BLaER1 treated with 17β-estradiol and CSF1 and Interleukin-3, amounts not matched to agents 10 nM and 100 nM (cell line): ENCODE measurements around the gene DOK6.

ENCODE experiments used
- H3K27ac ChIP-seq, 11 experiments: shearing (Covaris generic); formaldehyde crosslinking; 2 replicates each; pipeline ENCODE4 v1.8.1; 2022
- H3K27me3 ChIP-seq, 11 experiments: shearing (Covaris generic); formaldehyde crosslinking; 2 replicates each; pipeline ENCODE4 v1.8.1; 2022
- H3K36me3 ChIP-seq, 11 experiments: shearing (Covaris generic); formaldehyde crosslinking; 2 replicates each; pipeline ENCODE4 v1.8.1; 2022
- H3K4me1 ChIP-seq, 10 experiments: shearing (Covaris generic); formaldehyde crosslinking; 2 replicates each; pipeline ENCODE4 v1.8.1; 2022
- H3K4me2 ChIP-seq, 11 experiments: shearing (Covaris generic); formaldehyde crosslinking; 2 replicates each; pipeline ENCODE4 v1.8.1; 2022
- H3K4me3 ChIP-seq, 10 experiments: shearing (Covaris generic); formaldehyde crosslinking; 2 replicates each; pipeline ENCODE4 v1.8.1; 2022
- H3K9ac ChIP-seq, 11 experiments: shearing (Covaris generic); formaldehyde crosslinking; 2 replicates each; pipeline ENCODE4 v1.8.1; 2022
- H3K9me3 ChIP-seq, 11 experiments: shearing (Covaris generic); formaldehyde crosslinking; replicated peaks in 1 of 11; 2 replicates each; pipeline ENCODE4 v1.8.1; 2022
- H4K20me1 ChIP-seq, 11 experiments: shearing (Covaris generic); formaldehyde crosslinking; 2 replicates each; pipeline ENCODE4 v1.8.1; 2022
- Cebpa-rat ChIP-seq, 11 experiments: shearing (Covaris generic); IDR thresholded peaks; 2 replicates each; pipeline ENCODE4 v1.8.1; 2022

Gene DOK6

GRCh38 chr18:69586537-69586936 lies 185.8 kb downstream of the DOK6 start:
- Histone ChIP-seq H3K9ac (no peak overlapping the region), H3K27me3 (no peaks in the 10 kb centered on the region), H3K4me1 (peaks cover 0 to 3% (median 0%) of the 10 kb centered on the region in 10 experiments; a peak in 2 of 20 replicates), H3K4me3 (no peak overlapping the region), H3K4me2 (no peak overlapping the region), H3K36me3 (no peaks in the 10 kb centered on the region), H4K20me1 (no peaks in the 10 kb centered on the region), H3K27ac (no peak overlapping the region; a peak in 1 of 22 replicates), H3K9me3 (no peaks in the 10 kb centered on the region)
- no peak for TF ChIP-seq Cebpa-rat (IDR thresholded peaks at IDR 0.05)

- H3K36me3 ChIP-seq = no peaks in the 10 kb centered on the region
- no peaks in the 10 kb centered on the region for H3K4me1 ChIP-seq
- no peak overlapping the region for H3K4me2 ChIP-seq
- no peak for TF ChIP-seq Cebpa-rat (IDR thresholded peaks at IDR 0.05)
- no peaks in the 10 kb centered on the region for H4K20me1 ChIP-seq
- no peaks in the 10 kb centered on the region for H3K9me3 ChIP-seq
- H3K4me3 ChIP-seq = no peak overlapping the region
- no peak overlapping the region for H3K9ac ChIP-seq
- H3K27me3 ChIP-seq = no peaks in the 10 kb centered on the region
- H3K27ac ChIP-seq = no peak overlapping the region
Measured at GRCh38 chr18:69588301-69588700, 187.6 kb downstream of the DOK6 start.

- no peaks in the 10 kb centered on the region for H3K27me3 ChIP-seq
- no peaks in the 10 kb centered on the region for H3K9me3 ChIP-seq
Measured at GRCh38 chr18:69590150-69590549, 189.5 kb downstream of the DOK6 start.

GRCh38 chr18:69596345-69596744 lies 195.7 kb downstream of the DOK6 start:
- Histone ChIP-seq H3K27ac (no peak overlapping the region), H3K27me3 (no peaks in the 10 kb centered on the region), H4K20me1 (no peaks in the 10 kb centered on the region), H3K36me3 (no peaks in the 10 kb centered on the region), H3K4me2 (no peak overlapping the region), H3K4me1 (no peaks in the 10 kb centered on the region), H3K9ac (no peak overlapping the region), H3K4me3 (no peak overlapping the region), H3K9me3 (peaks cover 0 to 10% (median 0%) of the 10 kb centered on the region in 11 experiments; a peak in 6 of 22 replicates)
- TF ChIP-seq Cebpa-rat (IDR thresholded peaks at IDR 0.05) = no peak

More at GRCh38 chr18:69590150-69590549, 189.5 kb downstream of the DOK6 start:
- TF ChIP-seq Cebpa-rat (IDR thresholded peaks at IDR 0.05) = no peak
- no peaks in the 10 kb centered on the region for H3K4me1 ChIP-seq
- H4K20me1 ChIP-seq = no peaks in the 10 kb centered on the region
- H3K4me2 ChIP-seq = no peak overlapping the region
- H3K36me3 ChIP-seq = no peaks in the 10 kb centered on the region
- no peak overlapping the region for H3K27ac ChIP-seq
- H3K4me3 ChIP-seq = no peak overlapping the region
- no peak overlapping the region for H3K9ac ChIP-seq

- Histone ChIP-seq H3K4me1 (no peaks in the 10 kb centered on the region), H3K4me3 (no peak overlapping the region), H3K27me3 (no peaks in the 10 kb centered on the region), H3K4me2 (no peak overlapping the region), H3K36me3 (no peaks in the 10 kb centered on the region), H3K27ac (no peak overlapping the region), H3K9ac (no peak overlapping the region), H3K9me3 (peaks cover 0 to 10% (median 0%) of the 10 kb centered on the region in 11 experiments; a peak in 6 of 22 replicates), H4K20me1 (no peaks in the 10 kb centered on the region)
- no peak for TF ChIP-seq Cebpa-rat (IDR thresholded peaks at IDR 0.05)
Measured at GRCh38 chr18:69597561-69597960, 196.9 kb downstream of the DOK6 start.

- TF ChIP-seq Cebpa-rat (IDR thresholded peaks at IDR 0.05) = no peak
- no peak overlapping the region for H3K27ac ChIP-seq
- no peaks in the 10 kb centered on the region for H3K36me3 ChIP-seq
- H3K27me3 ChIP-seq = no peaks in the 10 kb centered on the region
- no peak overlapping the region for H3K4me3 ChIP-seq
- no peaks in the 10 kb centered on the region for H4K20me1 ChIP-seq
- no peak overlapping the region for H3K4me2 ChIP-seq
- H3K9ac ChIP-seq = no peak overlapping the region
- peaks cover 0 to 10% (median 0%) of the 10 kb centered on the region in 11 experiments; a peak in 6 of 22 replicates for H3K9me3 ChIP-seq
- no peaks in the 10 kb centered on the region for H3K4me1 ChIP-seq
Measured at GRCh38 chr18:69599377-69599776, 198.7 kb downstream of the DOK6 start.

- Histone ChIP-seq H3K27ac (no peak overlapping the region), H3K9ac (no peak overlapping the region)
Measured at GRCh38 chr18:69612242-69612641, 211.6 kb downstream of the DOK6 start.

GRCh38 chr18:69616114-69616513 lies 215.4 kb downstream of the DOK6 start:
- Histone ChIP-seq H4K20me1 (no peaks in the 10 kb centered on the region), H3K9me3 (no peaks in the 10 kb centered on the region), H3K27ac (no peak overlapping the region), H3K9ac (no peak overlapping the region), H3K36me3 (no peaks in the 10 kb centered on the region), H3K27me3 (no peaks in the 10 kb centered on the region), H3K4me2 (no peak overlapping the region), H3K4me1 (no peaks in the 10 kb centered on the region; a peak in 1 of 20 replicates), H3K4me3 (no peak overlapping the region)
- no peak for TF ChIP-seq Cebpa-rat (IDR thresholded peaks at IDR 0.05)

More at GRCh38 chr18:69612242-69612641, 211.6 kb downstream of the DOK6 start:
- Histone ChIP-seq H3K27me3 (no peaks in the 10 kb centered on the region), H3K4me1 (no peaks in the 10 kb centered on the region), H3K9me3 (no peaks in the 10 kb centered on the region), H4K20me1 (no peaks in the 10 kb centered on the region), H3K4me3 (no peak overlapping the region), H3K4me2 (no peak overlapping the region), H3K36me3 (no peaks in the 10 kb centered on the region)
- TF ChIP-seq Cebpa-rat (IDR thresholded peaks at IDR 0.05) = no peak

- TF ChIP-seq Cebpa-rat (IDR thresholded peaks at IDR 0.05) = no peak
- Histone ChIP-seq H3K4me2 (no peak overlapping the region), H3K27me3 (no peaks in the 10 kb centered on the region), H3K4me3 (no peak overlapping the region), H3K9me3 (no peaks in the 10 kb centered on the region), H3K27ac (no peak overlapping the region), H3K36me3 (no peaks in the 10 kb centered on the region), H4K20me1 (no peaks in the 10 kb centered on the region), H3K4me1 (peaks cover 0 to 4% (median 0%) of the 10 kb centered on the region in 10 experiments; a peak in 1 of 20 replicates), H3K9ac (no peak overlapping the region)
Measured at GRCh38 chr18:69617408-69617807, 216.7 kb downstream of the DOK6 start.

GRCh38 chr18:69617888-69618287 lies 217.2 kb downstream of the DOK6 start:
- Histone ChIP-seq H3K27ac (no peak overlapping the region), H3K4me1 (peaks cover 0 to 4% (median 0%) of the 10 kb centered on the region in 10 experiments; a peak in 1 of 20 replicates), H3K9ac (no peak overlapping the region), H3K4me3 (no peak overlapping the region), H3K4me2 (no peak overlapping the region), H3K36me3 (no peaks in the 10 kb centered on the region), H3K9me3 (no peaks in the 10 kb centered on the region), H3K27me3 (no peaks in the 10 kb centered on the region), H4K20me1 (no peaks in the 10 kb centered on the region)
- TF ChIP-seq Cebpa-rat (IDR thresholded peaks at IDR 0.05) = no peak
